SU-DHL-6 (cell line): ENCODE measurements around the gene C22orf15.

Experiments used
- EZH2phosphoT487 ChIP-seq: fragments of 200-600 bp; sonication (generic), shearing (Covaris generic); conservative IDR thresholded peaks from 2 replicates; pipeline ENCODE4 v1.6.1; 2018; ENCODE audit warnings: mild to moderate bottlenecking, antibody characterized with exemption, low read length, moderate library complexity, mixed read lengths
- TF ChIP-seq, protein P1 (sequence below): fragments of 200-600 bp; sonication (generic); IDR thresholded peaks from one replicate; pipeline ENCODE4 v1.5.1; 2017; ENCODE audit warnings: antibody characterized with exemption, mild to moderate bottlenecking, low read length, moderate library complexity; ENCODE audit not compliant: insufficient read depth, poor library complexity, severe bottlenecking

DNA sequence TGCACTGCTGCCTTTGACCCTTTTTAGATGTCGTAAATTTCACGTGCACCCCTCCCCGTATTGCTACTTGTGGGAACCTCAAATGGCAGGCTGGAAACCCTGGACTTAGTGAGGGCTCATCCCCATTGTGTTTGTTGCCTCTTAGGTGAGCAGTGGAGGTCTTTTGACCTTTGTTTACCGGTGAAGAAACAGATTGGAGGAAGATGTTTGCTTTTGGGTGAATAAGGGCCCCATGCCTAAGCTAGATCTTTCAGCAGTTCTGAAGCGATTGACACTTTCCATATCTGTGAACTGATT, 24.8 kb downstream of the C22orf15 start:
- TF ChIP-seq, protein P1, sequence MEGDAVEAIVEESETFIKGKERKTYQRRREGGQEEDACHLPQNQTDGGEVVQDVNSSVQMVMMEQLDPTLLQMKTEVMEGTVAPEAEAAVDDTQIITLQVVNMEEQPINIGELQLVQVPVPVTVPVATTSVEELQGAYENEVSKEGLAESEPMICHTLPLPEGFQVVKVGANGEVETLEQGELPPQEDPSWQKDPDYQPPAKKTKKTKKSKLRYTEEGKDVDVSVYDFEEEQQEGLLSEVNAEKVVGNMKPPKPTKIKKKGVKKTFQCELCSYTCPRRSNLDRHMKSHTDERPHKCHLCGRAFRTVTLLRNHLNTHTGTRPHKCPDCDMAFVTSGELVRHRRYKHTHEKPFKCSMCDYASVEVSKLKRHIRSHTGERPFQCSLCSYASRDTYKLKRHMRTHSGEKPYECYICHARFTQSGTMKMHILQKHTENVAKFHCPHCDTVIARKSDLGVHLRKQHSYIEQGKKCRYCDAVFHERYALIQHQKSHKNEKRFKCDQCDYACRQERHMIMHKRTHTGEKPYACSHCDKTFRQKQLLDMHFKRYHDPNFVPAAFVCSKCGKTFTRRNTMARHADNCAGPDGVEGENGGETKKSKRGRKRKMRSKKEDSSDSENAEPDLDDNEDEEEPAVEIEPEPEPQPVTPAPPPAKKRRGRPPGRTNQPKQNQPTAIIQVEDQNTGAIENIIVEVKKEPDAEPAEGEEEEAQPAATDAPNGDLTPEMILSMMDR: no peak
- no peak for TF ChIP-seq EZH2phosphoT487
